IMR-90 (cell line): Measurements from ENCODE around the gene SLC30A2. TPM values are rescaled to one million over a fixed set of nuclear protein-coding genes. Genes with fewer than 3 reads are reported as not detected.

Experiments used
- ATAC-seq: fragments of 200-7000 bp; cut with Tn5 transposase; 2 replicates; pipeline ENCODE4 v1.9.1; 2020; ENCODE audit warnings: low read depth, mild to moderate bottlenecking, moderate library complexity
- BruUV-seq: library from RNA; stranded (reverse); fragments of 400-500 nt; replicated peaks from 2 replicates; lab custom pipeline; 2021; lab: Mats Ljungman, UMichigan
- CTCF ChIA-PET: fragments of 300-600 bp; formaldehyde crosslinking; extraction: SDS; loops from one replicate; lab custom pipeline; 2021; ENCODE audit warnings: antibody characterized with exemption; lab: Yijun Ruan, JAX
- POLR2A ChIA-PET: fragments of 300-600 bp; sonication (Branson Sonifier 250); formaldehyde crosslinking; loops from one replicate; lab custom pipeline; 2022; ENCODE audit warnings: antibody characterized with exemption; ENCODE audit not compliant: unreplicated experiment; lab: Charles Lee
- DNase-seq: peaks from one replicate; pipeline ENCODE4 v3.0.0; 2013
- H2AFZ ChIP-seq: replicated peaks from 2 replicates; pipeline ENCODE3; 2013; ENCODE audit warnings: low read length, mild to moderate bottlenecking; ENCODE audit not compliant: poor library complexity
- H2AK5ac ChIP-seq: 2 replicates; pipeline ENCODE4 v1.6.1; 2013; ENCODE audit warnings: low read depth, low read length, inconsistent platforms
- H2AK9ac ChIP-seq: replicated peaks from 2 replicates; pipeline ENCODE3; 2013; ENCODE audit warnings: mild to moderate bottlenecking, low read depth, low read length, moderate library complexity; ENCODE audit not compliant: poor library complexity
- H2BK120ac ChIP-seq: 2 replicates; pipeline ENCODE4 v1.6.1; 2013; ENCODE audit warnings: low read depth, low read length, inconsistent platforms
- H2BK15ac ChIP-seq: 3 replicates; pipeline ENCODE4 v1.6.1; 2013; ENCODE audit warnings: low read depth, low read length, inconsistent platforms
- H2BK20ac ChIP-seq: 2 replicates; pipeline ENCODE4 v1.6.1; 2013; ENCODE audit warnings: low read depth, mild to moderate bottlenecking, inconsistent platforms, low read length, moderate library complexity
- H2BK5ac ChIP-seq: 2 replicates; pipeline ENCODE4 v1.6.1; 2013; ENCODE audit warnings: mild to moderate bottlenecking, low read depth, low read length, inconsistent platforms; ENCODE audit not compliant: poor library complexity, severe bottlenecking
- H3K14ac ChIP-seq: replicated peaks from 2 replicates; pipeline ENCODE4 v1.6.1; 2013; ENCODE audit warnings: low read depth, low read length, inconsistent platforms
- H3K18ac ChIP-seq: 2 replicates; pipeline ENCODE4 v1.6.1; 2013; ENCODE audit warnings: low read depth, low read length, control low read depth
- H3K23ac ChIP-seq: 2 replicates; pipeline ENCODE4 v1.6.1; 2013; ENCODE audit warnings: low read depth, low read length, inconsistent platforms
- H3K27ac ChIP-seq: 2 replicates; pipeline ENCODE4 v1.5.1; 2013; ENCODE audit warnings: mild to moderate bottlenecking, control low read depth, low read length; ENCODE audit not compliant: insufficient read depth
- H3K27me3 ChIP-seq: 2 replicates; pipeline ENCODE4 v1.6.1; 2013; ENCODE audit warnings: low read length; ENCODE audit not compliant: control insufficient read depth, insufficient read depth
- H3K36me3 ChIP-seq: 2 replicates; pipeline ENCODE4 v1.6.1; 2013; ENCODE audit warnings: low read length, mixed read lengths; ENCODE audit not compliant: control insufficient read depth, insufficient read depth
- H3K4ac ChIP-seq: 2 replicates; pipeline ENCODE4 v1.6.1; 2013; ENCODE audit warnings: low read depth, low read length, inconsistent platforms
- H3K4me1 ChIP-seq: 2 replicates; pipeline ENCODE4 v1.6.1; 2013; ENCODE audit warnings: low read length, mixed read lengths; ENCODE audit not compliant: control insufficient read depth, insufficient read depth
- H3K4me2 ChIP-seq: 2 replicates; pipeline ENCODE4 v1.6.1; 2013; ENCODE audit warnings: low read depth, mild to moderate bottlenecking, control low read depth, low read length, moderate library complexity
- H3K4me3 ChIP-seq: 2 replicates; pipeline ENCODE4 v1.5.1; 2013; ENCODE audit warnings: low read depth, mild to moderate bottlenecking, control low read depth, low read length, moderate library complexity; ENCODE audit not compliant: insufficient read depth
- H3K56ac ChIP-seq: 2 replicates; pipeline ENCODE4 v1.6.1; 2013; ENCODE audit warnings: low read length, inconsistent platforms; ENCODE audit not compliant: insufficient read depth; ENCODE audit errors: extremely low read depth
- H3K79me1 ChIP-seq, 2 experiments: 2 replicates each; pipeline ENCODE4 v1.6.1; 2013; ENCODE audit warnings: low read length in 2 of 2, inconsistent platforms in 1 of 2, low read depth in 1 of 2
- H3K9ac ChIP-seq: 2 replicates; pipeline ENCODE4 v1.6.1; 2013; ENCODE audit warnings: low read depth, low read length, control low read depth
- H3K9me1 ChIP-seq: 2 replicates; pipeline ENCODE4 v1.6.1; 2013; ENCODE audit warnings: low read length, inconsistent platforms; ENCODE audit not compliant: insufficient read depth
- H3K9me3 ChIP-seq: 2 replicates; pipeline ENCODE4 v1.6.1; 2013; ENCODE audit warnings: low read length; ENCODE audit not compliant: control insufficient read depth, insufficient read depth
- H4K20me1 ChIP-seq: 2 replicates; pipeline ENCODE4 v1.6.1; 2013; ENCODE audit warnings: low read length, inconsistent platforms; ENCODE audit not compliant: insufficient read depth
- H4K5ac ChIP-seq: 2 replicates; pipeline ENCODE4 v1.6.1; 2013; ENCODE audit warnings: mild to moderate bottlenecking, low read depth, low read length, control low read depth
- H4K8ac ChIP-seq, 2 experiments: 2 replicates each; pipeline ENCODE4 v1.6.1; 2013; ENCODE audit warnings: low read depth in 2 of 2, low read length in 2 of 2, control low read depth in 1 of 2, inconsistent platforms in 1 of 2
- H4K91ac ChIP-seq: 2 replicates; pipeline ENCODE4 v1.6.1; 2013; ENCODE audit warnings: low read depth, low read length, inconsistent platforms; ENCODE audit not compliant: insufficient read depth
- RCOR1 ChIP-seq: IDR thresholded peaks from 2 replicates; pipeline ENCODE4 v1.6.1; 2012; ENCODE audit warnings: mild to moderate bottlenecking, low read length, improper control_type of control experiment; ENCODE audit not compliant: insufficient replicate concordance
- WGBS, 2 experiments: methylation state at CpG; one replicate each; pipeline versions ENCODE4 v1.1.5 to v1.1.7; 2013; ENCODE audit warnings: missing lambda C conversion rate in 2 of 2; ENCODE audit not compliant: insufficient read length in 1 of 2; ENCODE audit errors: extremely low coverage in 2 of 2; 5-methylcytosine and 5-hydroxymethylcytosine counted together
- dilution Hi-C: fragments of 300-500 bp; cut with HindIII; formaldehyde crosslinking; loops from one replicate; pipeline ENCODE4 v1.14.3; 2018; ENCODE audit warnings: low sequenced_read_pairs; ENCODE audit not compliant: unreplicated experiment
- in situ Hi-C: fragments of 300-500 bp; cut with MboI; formaldehyde crosslinking; loops from 3 replicates; pipeline ENCODE4 v1.14.3; 2019; ENCODE audit warnings: low sequenced_read_pairs, inconsistent platforms, mixed read lengths
- intact Hi-C: fragments of 100-400 bp; cut with micrococcal nuclease; formaldehyde crosslinking; loops from 2 replicates; pipeline ENCODE4 v1.10.0; 2022
- polyA plus RNA-seq, 3 experiments: library from polyadenylated mRNA; depleted of rRNA; stranded (reverse); fragments of >200 nt; gene quantifications; 2 replicates each; pipeline ENCODE4 v1.2.3, GENCODE V29; 2012; ENCODE audit warnings: low replicate concordance in 1 of 3
- total RNA-seq: library from RNA; depleted of rRNA; stranded (reverse); fragments of >200 nt; gene quantifications from 2 replicates; pipeline ENCODE4 v1.2.3, GENCODE V29; 2012
- TF ChIP-seq, protein P1 (sequence below): conservative IDR thresholded peaks from 2 replicates; pipeline ENCODE4 v1.5.1; 2012; ENCODE audit warnings: mild to moderate bottlenecking, low read depth, low read length, improper control_type of control experiment

The SLC30A2 gene
- total and polyA plus RNA-seq, 2 of the 4 experiments (the other 2 are of a cell fraction) = not detected

DNA sequence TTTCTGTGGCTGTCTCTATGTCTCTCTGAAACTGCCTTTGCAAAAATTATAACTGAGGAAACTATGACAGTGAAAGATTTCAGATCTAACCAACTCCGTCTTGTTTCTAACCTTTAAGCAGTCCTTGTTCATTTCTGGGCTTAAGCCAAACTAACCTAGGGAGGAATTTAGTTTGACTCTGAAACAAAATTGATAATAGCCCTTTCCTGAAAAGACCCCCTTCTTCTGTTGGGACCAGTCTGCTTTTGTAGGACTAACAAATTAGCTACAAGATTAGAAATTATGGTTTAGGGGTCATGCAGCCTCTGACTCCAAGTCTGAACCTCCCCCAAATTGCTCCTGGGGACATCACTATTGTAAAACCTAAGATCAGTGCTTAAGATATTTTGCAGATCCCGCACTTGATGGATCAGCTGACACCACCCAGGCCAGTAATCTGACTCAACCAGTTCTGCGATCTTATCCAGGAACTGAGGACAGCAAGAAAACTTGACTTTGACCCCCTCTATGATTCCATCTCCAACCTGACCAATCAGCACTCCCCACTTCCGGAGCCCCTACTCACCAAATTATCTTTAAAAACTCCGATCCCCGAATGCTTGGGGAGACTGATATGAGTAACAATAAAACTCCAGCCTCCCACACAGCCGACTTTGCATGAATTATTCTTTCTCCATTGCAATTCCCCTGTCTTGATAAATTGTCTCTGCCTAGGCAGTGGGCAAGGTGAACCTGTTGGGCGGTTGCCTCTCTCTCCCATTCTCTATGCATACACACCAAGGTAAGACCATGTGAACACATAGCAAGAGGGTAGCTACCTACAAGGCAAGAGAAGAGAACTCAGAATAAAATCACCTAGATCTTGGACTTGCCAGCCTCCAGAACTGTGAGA lies 32.6 kb upstream of the SLC30A2 start:
- H3K18ac ChIP-seq = no peak overlapping the region
- no peak overlapping the region for H3K14ac ChIP-seq
- no peak overlapping the region for H3K4me2 ChIP-seq
- no peak overlapping the region for H4K5ac ChIP-seq
- peaks cover 1% of the 10 kb centered on the region; the same call in 1 of the 2 replicates for H3K4me1 ChIP-seq
- H3K9ac ChIP-seq = no peak overlapping the region
- H2AK5ac ChIP-seq = no peak overlapping the region
- no peak overlapping the region for H2BK20ac ChIP-seq
- peaks cover 39% of the 10 kb centered on the region for H3K27me3 ChIP-seq
- no peak overlapping the region for H2AFZ ChIP-seq
- ChIA-PET CTCF (interaction anchor here (0.5 kb wide), 1 partner anchor 96 kb away, joined by 3 read pairs; no protein-coding TSS in a partner anchor), POLR2A (no interaction called here)
- dilution Hi-C loops (no loop called here), intact Hi-C loops (no loop called here), in situ Hi-C loops (no loop called here)
- H4K20me1 ChIP-seq = no peaks in the 10 kb centered on the region
- ATAC-seq = no peak
- no peak overlapping the region for H2BK15ac ChIP-seq
- no peak overlapping the region for H4K8ac ChIP-seq
- H3K27ac ChIP-seq = no peak overlapping the region
- no peak overlapping the region for H2BK120ac ChIP-seq
- H3K79me1 ChIP-seq = no peaks in the 10 kb centered on the region
- no TSS peak for BruUV-seq
- H2BK5ac ChIP-seq = no peak overlapping the region
- H3K4ac ChIP-seq = no peak overlapping the region
- no peaks in the 10 kb centered on the region for H3K36me3 ChIP-seq
- DNase-seq = no peak
- H3K4me3 ChIP-seq = no peak overlapping the region
- no CpG with 5 or more reads among the region's 8 CpGs for WGBS, 2 experiments
- no peak overlapping the region for H4K91ac ChIP-seq
- no peaks in the 10 kb centered on the region for H3K9me1 ChIP-seq
- no peak overlapping the region for H3K23ac ChIP-seq
- no peak overlapping the region for H3K56ac ChIP-seq
- peaks cover 2% of the 10 kb centered on the region; the same call in 1 of the 2 replicates for H3K9me3 ChIP-seq
- no peak for TF ChIP-seq RCOR1
- TF ChIP-seq, protein P1, sequence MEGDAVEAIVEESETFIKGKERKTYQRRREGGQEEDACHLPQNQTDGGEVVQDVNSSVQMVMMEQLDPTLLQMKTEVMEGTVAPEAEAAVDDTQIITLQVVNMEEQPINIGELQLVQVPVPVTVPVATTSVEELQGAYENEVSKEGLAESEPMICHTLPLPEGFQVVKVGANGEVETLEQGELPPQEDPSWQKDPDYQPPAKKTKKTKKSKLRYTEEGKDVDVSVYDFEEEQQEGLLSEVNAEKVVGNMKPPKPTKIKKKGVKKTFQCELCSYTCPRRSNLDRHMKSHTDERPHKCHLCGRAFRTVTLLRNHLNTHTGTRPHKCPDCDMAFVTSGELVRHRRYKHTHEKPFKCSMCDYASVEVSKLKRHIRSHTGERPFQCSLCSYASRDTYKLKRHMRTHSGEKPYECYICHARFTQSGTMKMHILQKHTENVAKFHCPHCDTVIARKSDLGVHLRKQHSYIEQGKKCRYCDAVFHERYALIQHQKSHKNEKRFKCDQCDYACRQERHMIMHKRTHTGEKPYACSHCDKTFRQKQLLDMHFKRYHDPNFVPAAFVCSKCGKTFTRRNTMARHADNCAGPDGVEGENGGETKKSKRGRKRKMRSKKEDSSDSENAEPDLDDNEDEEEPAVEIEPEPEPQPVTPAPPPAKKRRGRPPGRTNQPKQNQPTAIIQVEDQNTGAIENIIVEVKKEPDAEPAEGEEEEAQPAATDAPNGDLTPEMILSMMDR = no peak
- H2AK9ac ChIP-seq = no peak overlapping the region
